K562 (cell line): ENCODE results near the gene GRAMD1B. TPM values are rescaled to one million over a fixed set of nuclear protein-coding genes. Genes with fewer than 3 reads are reported as not detected.

Experiments used
- ATAC-seq: fragments of 200-7000 bp; cut with Tn5 transposase; 3 replicates; pipeline ENCODE4 v1.9.1; 2020; ENCODE audit warnings: moderate library complexity
- BruUV-seq: library from RNA; stranded (reverse); fragments of 400-500 nt; replicated peaks from 2 replicates; lab custom pipeline; 2021; lab: Mats Ljungman, UMichigan
- CTCF ChIA-PET: fragments of 300-600 bp; formaldehyde crosslinking; extraction: SDS; loops from one replicate; lab custom pipeline; 2021; ENCODE audit warnings: low intra/inter-chr PET ratio; lab: Yijun Ruan, JAX
- POLR2A ChIA-PET: fragments of 300-600, 350-650 bp; sonication (Branson Sonifier 250); formaldehyde crosslinking; extraction: SDS; loops from one replicate; lab custom pipeline; 2021; ENCODE audit warnings: antibody characterized with exemption, inconsistent platforms; lab: Yijun Ruan, JAX
- DNase-seq, 4 experiments: peaks; one replicate each; pipeline versions ENCODE4 v3.0.0 to v3.0.0-alpha.2; 2011 to 2018; ENCODE audit warnings: low spot score in 3 of 4, mixed read lengths in 3 of 4; ENCODE audit errors: extremely low read depth in 1 of 4
- FAIRE-seq: peaks from 2 replicates; lab custom pipeline; 2011; peaks lifted over from hg19 to GRCh38; lab: Jason Lieb, UNC
- H2AFZ ChIP-seq: 2 replicates; pipeline ENCODE4 v1.6.0; 2011; ENCODE audit warnings: low read depth, low read length, control low read depth, inconsistent platforms
- H3K27ac ChIP-seq: fragments of 200-600 bp; 3 replicates; pipeline ENCODE4 v1.8.0; 2011; ENCODE audit warnings: low read depth, mild to moderate bottlenecking, control low read depth, inconsistent platforms, low read length, moderate library complexity, mixed read lengths; ENCODE audit errors: extremely low read depth
- H3K27me3 ChIP-seq, 2 experiments: fragments of 300-600 bp in 1 of 2; 2 replicates in 1 of 2; 3 replicates in 1 of 2; pipeline versions ENCODE4 v1.6.0 to v1.8.0; 2011; ENCODE audit warnings: inconsistent platforms in 2 of 2, low read length in 2 of 2, mild to moderate bottlenecking in 1 of 2, mixed read lengths in 1 of 2, moderate library complexity in 1 of 2; ENCODE audit not compliant: control insufficient read depth in 2 of 2, insufficient read depth in 2 of 2
- H3K36me3 ChIP-seq: fragments of 300-600 bp; 3 replicates; pipeline ENCODE4 v1.8.0; 2011; ENCODE audit warnings: mild to moderate bottlenecking, low read length, inconsistent platforms; ENCODE audit not compliant: control insufficient read depth, insufficient read depth
- H3K4me1 ChIP-seq, 2 experiments: fragments of 200-600 bp in 1 of 2; replicated peaks in 1 of 2; 2 replicates in 1 of 2; 3 replicates in 1 of 2; pipeline versions ENCODE4 v1.5.1 to v1.8.0; 2011; ENCODE audit warnings: inconsistent platforms in 2 of 2, low read length in 2 of 2, mild to moderate bottlenecking in 1 of 2, mixed read lengths in 1 of 2, moderate library complexity in 1 of 2; ENCODE audit not compliant: control insufficient read depth in 2 of 2, insufficient read depth in 2 of 2
- H3K4me2 ChIP-seq: 2 replicates; pipeline ENCODE4 v1.6.1; 2011; ENCODE audit warnings: low read length, control low read depth, inconsistent platforms, mixed read lengths; ENCODE audit not compliant: insufficient read depth
- H3K4me3 ChIP-seq: fragments of 200-600 bp; sonication (generic), shearing (Covaris generic); 2 replicates; pipeline ENCODE4 v1.5.1; 2016; ENCODE audit warnings: control low read depth, inconsistent platforms
- H3K79me2 ChIP-seq: fragments of 200-600 bp; 3 replicates; pipeline ENCODE4 v1.8.0; 2011; ENCODE audit warnings: low read length, inconsistent platforms; ENCODE audit not compliant: control insufficient read depth, insufficient read depth
- H3K9ac ChIP-seq, 2 experiments: 2 replicates each; pipeline versions ENCODE4 v1.6.0 to v1.6.1; 2011; ENCODE audit warnings: low read depth in 2 of 2, low read length in 2 of 2, control low read depth in 1 of 2, inconsistent platforms in 1 of 2, mild to moderate bottlenecking in 1 of 2, mixed read lengths in 1 of 2; ENCODE audit not compliant: insufficient read depth in 1 of 2
- H3K9me1 ChIP-seq: one replicate; pipeline ENCODE4 v1.6.0; 2011; ENCODE audit warnings: inconsistent platforms, mild to moderate bottlenecking, low read length, moderate library complexity; ENCODE audit not compliant: control insufficient read depth, insufficient read depth
- H3K9me3 ChIP-seq: replicated peaks from 2 replicates; pipeline ENCODE4 v1.5.1; 2011; ENCODE audit warnings: low read depth, low read length, inconsistent platforms; ENCODE audit not compliant: control insufficient read depth, insufficient read depth
- H4K20me1 ChIP-seq: replicated peaks from 2 replicates; pipeline ENCODE4 v1.6.1; 2011; ENCODE audit warnings: low read length, inconsistent platforms, mixed read lengths; ENCODE audit not compliant: control insufficient read depth, insufficient read depth
- MYBL2 ChIP-seq, 2 experiments: fragments of 450-650 bp in 1 of 2; sonication (generic) in 1 of 2; formaldehyde crosslinking in 1 of 2; IDR thresholded peaks; 2 replicates each; pipeline versions ENCODE4 v1.6.1 to v1.8.1; 2017 to 2022; ENCODE audit warnings: borderline replicate concordance in 1 of 2, inconsistent platforms in 1 of 2, low read depth in 1 of 2, mild to moderate bottlenecking in 1 of 2, missing genetic modification reagents in 1 of 2, moderate library complexity in 1 of 2
- NR2C2 ChIP-seq, 2 experiments: fragments of 200-800 bp in 1 of 2; sonication (Bioruptor generic) in 1 of 2; sonication (generic) in 1 of 2; formaldehyde crosslinking in 1 of 2; IDR thresholded peaks; 2 replicates each; pipeline versions ENCODE4 v1.6.1 to v1.8.0; 2016 to 2022; ENCODE audit warnings: mild to moderate bottlenecking in 1 of 2, missing compliant biosample characterization in 1 of 2, missing genetic modification characterization in 1 of 2, missing genetic modification reagents in 1 of 2
- POLR3A ChIP-seq: IDR thresholded peaks from 2 replicates; pipeline ENCODE4 v1.6.1; 2011; ENCODE audit warnings: borderline replicate concordance, mild to moderate bottlenecking, moderate library complexity; ENCODE audit not compliant: insufficient read length, insufficient read depth; ENCODE audit errors: extremely low read depth
- RAD51 ChIP-seq: fragments of 450-650 bp; IDR thresholded peaks from 2 replicates; pipeline ENCODE4 v1.7.1; 2016; ENCODE audit warnings: low read depth, mild to moderate bottlenecking, borderline replicate concordance
- RFX7 ChIP-seq: fragments of 250-450 bp; sonication (Bioruptor Pico); IDR thresholded peaks from 2 replicates; pipeline ENCODE4 v1.5.1; 2021; ENCODE audit warnings: mild to moderate bottlenecking
- SMAD3 ChIP-seq: fragments of 450-650 bp; formaldehyde crosslinking; conservative IDR thresholded peaks from 2 replicates; pipeline ENCODE4 v1.4.0; 2020; ENCODE audit warnings: mild to moderate bottlenecking
- SREBF2 ChIP-seq: sonication (generic); formaldehyde crosslinking; IDR thresholded peaks from 2 replicates; pipeline ENCODE4 v1.4.0; 2020; ENCODE audit warnings: mild to moderate bottlenecking, missing genetic modification reagents
- TSHZ1 ChIP-seq: fragments of 250-450 bp; sonication (Bioruptor Pico); IDR thresholded peaks from 2 replicates; pipeline ENCODE4 v1.4.0; 2020; ENCODE audit warnings: mild to moderate bottlenecking, moderate library complexity
- ZEB2 ChIP-seq: fragments of 450-650 bp; IDR thresholded peaks from 2 replicates; pipeline ENCODE4 v1.6.1; 2016
- ZNF277 ChIP-seq: fragments of 250-450 bp; sonication (Bioruptor Pico); IDR thresholded peaks from 2 replicates; pipeline ENCODE4 v1.8.0; 2022; ENCODE audit warnings: inconsistent platforms, mild to moderate bottlenecking, moderate library complexity, borderline replicate concordance
- WGBS: fragments of 100-300 bp; shearing (Covaris generic); methylation state at CpG from one replicate; pipeline ENCODE4 v1.1.6; 2016; ENCODE audit warnings: low coverage, mixed read lengths; ENCODE audit not compliant: insufficient coverage; ENCODE audit errors: missing lambda C conversion rate; 5-methylcytosine and 5-hydroxymethylcytosine counted together
- in situ Hi-C: fragments of 300-500 bp; cut with MboI; formaldehyde crosslinking; loops from 4 replicates; pipeline ENCODE4 v1.15.0; 2018; ENCODE audit warnings: inconsistent platforms, mixed read lengths
- intact Hi-C: fragments of 100-400 bp; cut with micrococcal nuclease; formaldehyde crosslinking; loops from 2 replicates; pipeline ENCODE4 v1.14.2; 2022
- polyA plus RNA-seq, 8 experiments: library from polyadenylated mRNA; depleted of rRNA in 4 of 8; stranded (reverse) in 5 of 8; unstranded in 3 of 8; fragments of >200 nt; fragmentation: Nextera tagmentation in 2 of 8; fragmentation: Illumina TruSeq in 1 of 8; extraction: Ambion mirVana in 2 of 8; extraction: Trizol in 1 of 8; gene quantifications; 2 replicates each; pipeline versions ENCODE4 v1.2.1 to v1.2.3, GENCODE V29; 2011 to 2014; ENCODE audit warnings: inconsistent platforms in 1 of 8, missing spikeins in 1 of 8
- total RNA-seq, 7 experiments: library from RNA; depleted of rRNA in 6 of 7; stranded (reverse); fragments of >200 nt in 6 of 7; fragmentation: Illumina TruSeq in 2 of 7; extraction: Trizol in 2 of 7; gene quantifications; 2 replicates each; pipeline versions ENCODE4 v1.2.1 to v1.2.3, GENCODE V29; 2011 to 2021; ENCODE audit warnings: low replicate concordance in 1 of 7

Gene GRAMD1B
- total and polyA plus RNA-seq, 9 of the 15 experiments (the other 6 are each of a cell fraction or from before 2014, with no cell fraction given) = 0.31 TPM; not detected in 8

GRCh38 chr11:123531325-123531724 lies 101.3 kb downstream of the GRAMD1B start:
- CTCF ChIA-PET = no interaction called here
- H3K27ac ChIP-seq = no peak overlapping the region
- TF ChIP-seq NR2C2 (CRISPR knock-in tag; IDR thresholded peaks at IDR 0.05) (no peak), NR2C2 (tag; IDR thresholded peaks at IDR 0.05) (no peak), SMAD3 (CRISPR knock-in tag) (no peak)
- TF ChIP-seq, all 486 proteins: peak for 0
- in situ Hi-C loops = no loop called here
- no peak overlapping the region for H3K4me3 ChIP-seq
- H3K27me3 ChIP-seq = 0 out of 5 replicates have a peak, but pooled peaks cover 0 to 3% of the 10 kb centered on the region in 2 experiments
- POLR2A ChIA-PET = no interaction called here
- H3K9me1 ChIP-seq = no peaks in the 10 kb centered on the region
- H4K20me1 ChIP-seq = no peaks in the 10 kb centered on the region
- DNase-seq (no peak), FAIRE-seq (no peak), ATAC-seq (no peak)
- H3K4me2 ChIP-seq = no peak overlapping the region
- no peaks in the 10 kb centered on the region for H3K36me3 ChIP-seq
- no TSS peak for BruUV-seq
- intact Hi-C loops = no loop called here
- H3K79me2 ChIP-seq = no peaks in the 10 kb centered on the region
- under 1% methylated on average over 7 of the region's 7 CpGs for WGBS
- no peak overlapping the region for H3K9ac ChIP-seq
- H3K9me3 ChIP-seq = no peaks in the 10 kb centered on the region
- no peaks in the 10 kb centered on the region for H3K4me1 ChIP-seq
- no peak overlapping the region for H2AFZ ChIP-seq

- H2AFZ ChIP-seq = no peak overlapping the region
- ChIA-PET CTCF (no interaction called here), POLR2A (no interaction called here)
- no peaks in the 10 kb centered on the region for H4K20me1 ChIP-seq
- peak; percentile 9 to 28 (median 20) for DNase-seq
- H3K36me3 ChIP-seq = no peaks in the 10 kb centered on the region
- no peak overlapping the region for H3K27ac ChIP-seq
- 0 out of 5 replicates have a peak, but pooled peaks cover 0 to 3% of the 10 kb centered on the region in 2 experiments for H3K27me3 ChIP-seq
- intact Hi-C loops = no loop called here
- FAIRE-seq = no peak
- peak; percentile 92 for ATAC-seq
- H3K4me2 ChIP-seq = no peak overlapping the region
- no TSS peak for BruUV-seq
- no peak overlapping the region for H3K4me3 ChIP-seq
- in situ Hi-C loops = no loop called here
- H3K79me2 ChIP-seq = no peaks in the 10 kb centered on the region
- 0% methylated on average over 4 of the region's 4 CpGs for WGBS
- no peak overlapping the region for H3K9ac ChIP-seq
- H3K4me1 ChIP-seq = no peaks in the 10 kb centered on the region
- H3K9me1 ChIP-seq = no peaks in the 10 kb centered on the region
- H3K9me3 ChIP-seq = no peaks in the 10 kb centered on the region
- TF ChIP-seq ZEB2 (no peak), RFX7 (CRISPR knock-in tag) (no peak), RAD51 (peak; percentile 70; the same call in 1 of the 2 replicates), SREBF2 (CRISPR knock-in tag) (no peak), TSHZ1 (no peak), MYBL2 (IDR thresholded peaks at IDR 0.05; ENCODE audit: low read depth) (no peak), MYBL2 (CRISPR knock-in tag; IDR thresholded peaks at IDR 0.05; ENCODE audit: borderline replicate concordance) (no peak), POLR3A (no peak), ZNF277 (CRISPR knock-in tag) (no peak)
Observed at GRCh38 chr11:123532131-123532530, 102.1 kb downstream of the GRAMD1B start.
